Stimulated activated CD4-positive, alpha-beta T cell treated with anti-CD3 and anti-CD28 coated beads, Interleukin-1b, Interleukin-23, amount 100 ng/mL, for 4 hours (primary cell): ENCODE results near the gene ABCD1.
"Not testable (repeated sequence)": the region's sequence is repeated elsewhere in the genome, so short reads cannot be mapped to it uniquely, and the experiment has no call there.

ENCODE experiments used
- DNase-seq, 2 donors: peaks; one replicate each; pipeline ENCODE4 v3.0.0-alpha.2; 2020; ENCODE audit warnings: low read depth in 2 of 2

ABCD1 gene

GRCh38 chrX:153694256-153694655, 30.4 kb upstream of the ABCD1 start:
- not testable (repeated sequence) for DNase-seq

- no peak for DNase-seq
Observed at GRCh38 chrX:153694687-153695270, 29.9 kb upstream of the ABCD1 start.

DNA sequence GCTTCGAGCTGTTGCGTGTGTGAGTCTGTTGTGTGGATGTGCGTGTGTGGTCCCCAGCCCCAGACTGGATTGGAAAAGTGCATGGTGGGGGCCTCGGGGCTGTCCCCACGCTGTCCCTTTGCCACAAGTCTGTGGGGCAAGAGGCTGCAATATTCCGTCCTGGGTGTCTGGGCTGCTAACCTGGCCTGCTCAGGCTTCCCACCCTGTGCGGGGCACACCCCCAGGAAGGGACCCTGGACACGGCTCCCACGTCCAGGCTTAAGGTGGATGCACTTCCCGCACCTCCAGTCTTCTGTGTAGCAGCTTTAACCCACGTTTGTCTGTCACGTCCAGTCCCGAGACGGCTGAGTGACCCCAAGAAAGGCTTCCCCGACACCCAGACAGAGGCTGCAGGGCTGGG, 28.6 kb upstream of the ABCD1 start:
- no peak for DNase-seq

DNA sequence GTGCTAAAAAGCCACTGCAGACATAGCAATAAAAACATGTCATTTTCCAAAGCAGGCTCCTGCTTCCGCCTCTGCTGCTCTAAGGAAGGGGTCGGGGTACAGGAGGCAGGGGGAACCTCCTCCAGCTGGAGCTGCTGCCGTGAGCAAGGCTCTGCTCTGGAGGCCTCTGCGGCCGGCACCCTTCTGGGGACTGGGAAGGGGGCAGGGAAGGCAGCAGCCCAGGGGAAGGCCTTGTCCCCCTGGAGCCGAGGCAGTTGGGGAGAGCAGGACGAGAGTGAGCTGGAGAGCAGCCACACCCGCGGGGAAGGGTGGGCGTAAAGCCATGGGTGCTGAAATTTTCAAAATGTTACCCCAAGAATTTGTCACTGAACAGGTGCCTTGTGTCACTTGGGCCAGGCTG, 28.1 kb upstream of the ABCD1 start:
- not testable (repeated sequence) for DNase-seq

GRCh38 chrX:153696986-153697722, 27.5 kb upstream of the ABCD1 start:
- not testable (repeated sequence) for DNase-seq

GRCh38 chrX:153697924-153698865, 26.5 kb upstream of the ABCD1 start:
- DNase-seq = no peak

- not testable (repeated sequence) for DNase-seq
Observed at GRCh38 chrX:153699210-153699783, 25.4 kb upstream of the ABCD1 start.

- DNase-seq = not testable (repeated sequence)
Observed at GRCh38 chrX:153699784-153700371, 24.8 kb upstream of the ABCD1 start.

DNA sequence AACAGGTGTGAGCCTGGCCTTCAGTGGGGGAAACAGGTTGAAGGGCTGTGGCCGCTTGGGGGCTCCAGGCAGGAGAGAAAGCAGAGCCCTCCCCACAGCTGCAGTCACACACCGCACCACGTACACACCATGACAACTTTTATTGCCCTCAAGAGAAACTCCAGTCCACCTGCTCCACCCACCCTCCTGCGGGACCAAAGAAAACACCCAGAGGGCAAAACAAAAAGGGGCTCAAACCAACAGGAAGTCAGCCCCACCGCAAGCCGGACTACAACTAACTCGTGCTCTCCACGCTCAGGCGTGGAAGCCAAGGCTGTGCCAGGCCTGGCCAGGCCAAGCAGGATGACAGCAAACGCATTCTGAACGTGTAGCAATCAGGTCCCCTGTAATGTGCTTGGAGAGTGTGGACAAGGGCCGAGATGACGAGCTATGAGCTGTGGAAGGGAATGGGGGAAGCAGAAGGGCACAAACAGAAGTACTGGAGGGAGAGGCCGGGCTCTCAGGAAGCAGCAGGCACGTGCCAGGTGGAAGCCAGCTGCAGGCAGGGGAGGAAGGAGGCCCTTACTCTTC, 24.2 kb upstream of the ABCD1 start:
- DNase-seq = no peak

DNA sequence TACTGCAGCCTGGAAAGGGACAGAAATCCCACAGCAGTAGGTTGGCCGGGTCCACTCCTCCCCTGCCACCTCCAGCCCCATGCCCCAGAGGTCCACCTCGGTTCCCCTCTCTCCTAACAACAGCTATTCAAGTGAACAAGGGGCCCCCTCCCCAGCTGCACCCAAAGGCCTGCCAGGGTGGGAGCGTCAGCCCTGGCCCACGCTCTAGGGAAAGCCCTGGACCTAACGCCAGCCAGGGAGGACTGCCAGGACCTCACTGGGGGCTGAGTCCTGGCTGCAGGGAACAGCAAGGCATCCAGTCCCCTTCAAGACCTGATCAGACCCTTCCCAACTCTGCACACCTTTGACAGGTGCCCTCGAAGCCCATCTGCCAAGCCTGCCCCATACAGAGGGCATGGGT, 23.7 kb upstream of the ABCD1 start:
- no peak for DNase-seq

GRCh38 chrX:153701706-153702105, 22.9 kb upstream of the ABCD1 start:
- DNase-seq = no peak

DNA sequence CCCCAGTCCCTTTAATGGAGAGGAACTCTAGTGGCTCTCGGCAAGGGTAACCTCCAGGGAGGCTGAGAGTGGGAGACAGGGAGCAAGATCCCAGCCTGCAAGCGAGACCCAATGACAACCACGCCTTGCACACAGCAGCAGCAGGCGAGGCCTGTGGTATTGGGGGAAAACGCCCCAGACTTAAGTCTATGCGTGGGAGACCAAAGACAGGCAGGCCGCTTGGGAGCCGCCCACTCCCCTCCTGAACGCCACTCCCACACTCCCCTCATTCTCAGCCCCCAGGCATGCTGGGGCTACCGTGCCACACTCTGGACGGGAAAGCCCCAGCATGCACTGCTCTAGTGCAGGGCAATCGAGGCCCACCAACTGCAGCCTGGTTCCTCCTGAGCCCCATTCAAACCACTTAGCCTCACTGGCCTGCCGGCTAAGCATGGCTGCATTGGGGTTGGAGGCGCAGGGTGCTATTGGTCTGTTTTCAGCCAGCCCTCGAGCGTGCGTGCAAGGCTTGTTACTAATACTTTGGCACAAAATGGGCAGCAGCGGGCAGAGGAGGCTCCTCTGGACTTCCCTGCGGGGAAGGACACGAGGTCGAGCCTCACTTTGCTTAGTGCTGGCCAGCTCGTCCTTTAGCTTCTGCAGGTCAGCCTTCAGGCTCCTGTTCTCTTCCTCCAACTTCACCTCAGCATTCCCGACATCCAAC, 22.2 kb upstream of the ABCD1 start:
- DNase-seq = no peak

- no peak for DNase-seq
Observed at GRCh38 chrX:153703036-153703370, 21.7 kb upstream of the ABCD1 start.

DNA sequence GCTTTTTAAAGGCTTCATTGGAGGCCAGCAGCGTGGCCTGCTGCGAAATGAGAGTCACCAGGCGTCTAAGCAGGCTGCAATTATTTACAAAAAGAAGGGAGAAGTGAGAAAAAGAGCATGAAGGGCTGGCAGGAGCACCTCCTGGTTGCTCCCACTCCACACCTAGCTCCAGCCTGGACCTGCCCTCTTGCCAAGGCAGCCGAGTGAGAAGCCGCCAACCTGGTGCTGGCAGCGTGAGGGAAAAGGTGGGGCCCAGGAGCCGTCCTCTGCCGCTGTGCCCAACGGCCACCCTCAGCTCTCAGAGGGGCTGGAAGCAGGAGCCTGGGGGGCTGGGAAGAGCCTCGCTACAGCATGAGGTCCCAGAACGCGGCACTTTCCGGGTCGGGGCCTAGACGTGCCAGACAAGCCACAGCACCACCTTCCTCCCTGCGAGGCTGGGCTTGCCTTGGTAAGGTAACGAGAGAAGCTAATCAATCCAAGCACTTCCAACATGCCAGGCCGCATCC, 20.6 kb upstream of the ABCD1 start:
- no peak for DNase-seq

- not testable (repeated sequence) for DNase-seq
Observed at GRCh38 chrX:153704631-153705402, 19.8 kb upstream of the ABCD1 start.

GRCh38 chrX:153705403-153706060, 19.1 kb upstream of the ABCD1 start:
- DNase-seq = not testable (repeated sequence)

- DNase-seq = no peak
Observed at GRCh38 chrX:153706799-153707198, 17.9 kb upstream of the ABCD1 start.

GRCh38 chrX:153707406-153707805, 17.2 kb upstream of the ABCD1 start:
- no peak for DNase-seq

DNA sequence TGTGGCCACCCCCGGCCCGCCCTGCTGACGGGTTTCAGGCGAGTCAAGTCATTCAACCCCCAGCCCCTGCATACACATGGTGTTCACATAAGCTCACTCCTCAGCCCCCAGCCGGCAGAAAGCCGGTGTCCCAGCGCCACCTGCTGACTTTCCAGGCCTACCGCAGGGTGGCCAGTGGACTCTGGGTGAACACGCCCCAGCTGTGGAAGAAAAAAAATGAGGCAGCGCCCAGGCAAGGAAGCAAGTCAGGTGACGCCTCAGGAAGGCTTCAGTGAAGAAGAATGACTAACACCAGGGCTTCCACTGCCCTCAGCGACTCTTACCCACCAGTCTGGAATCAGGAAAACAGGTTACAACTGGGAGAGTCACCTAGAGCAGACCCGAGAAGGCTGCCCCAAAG, 16.2 kb upstream of the ABCD1 start:
- DNase-seq = no peak
